Measurements from ENCODE around the gene CEP170. TPM values are rescaled to one million over a fixed set of nuclear protein-coding genes. Genes with fewer than 3 reads are reported as not detected.
"Not testable (repeated sequence)": the region's sequence is repeated elsewhere in the genome, so short reads cannot be mapped to it uniquely, and the experiment has no call there.

Gene CEP170
- total RNA-seq, 1 donor from 2014 or later = 108 TPM

GRCh38 chr1:243118601-243119322 lies 136.3 kb downstream of the CEP170 start:
- not testable (repeated sequence) for H3K9me3 Mint-ChIP-seq (ENCODE audit: low read depth); DNase-seq (ENCODE audit: low spot score); H3K27me3 Mint-ChIP-seq (ENCODE audit: low read depth); H3K4me3 Mint-ChIP-seq (ENCODE audit: unreplicated experiment); H3K27ac Mint-ChIP-seq (ENCODE audit: unreplicated experiment)
- peaks cover 14% of the 10 kb centered on the region for H3K36me3 Mint-ChIP-seq (ENCODE audit: low read depth)
- TF ChIP-seq CTCF (IDR thresholded peaks at IDR 0.05) = peak; percentile 22
- H3K4me1 Mint-ChIP-seq (ENCODE audit: low read depth) = peaks cover 18% of the 10 kb centered on the region

DNA sequence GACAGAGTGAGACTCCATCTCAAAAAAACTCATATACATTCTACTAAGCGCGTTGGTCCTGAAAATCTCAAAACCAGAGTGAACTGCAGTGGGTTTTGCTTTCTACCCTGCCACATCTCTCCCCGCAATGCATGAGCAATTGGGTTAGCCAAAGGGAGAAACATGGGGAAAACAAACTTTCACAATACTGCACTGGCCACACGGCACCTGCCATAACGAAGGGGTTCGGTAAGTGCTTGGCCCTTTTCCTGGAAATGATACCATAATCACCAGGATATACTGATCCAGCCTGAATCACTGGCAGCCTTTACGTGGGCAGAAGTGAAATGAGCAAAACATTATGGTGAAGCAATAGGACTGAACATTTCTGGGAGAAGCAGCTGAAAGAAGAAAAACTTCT lies 138.9 kb downstream of the CEP170 start:
- H3K27ac Mint-ChIP-seq (ENCODE audit: unreplicated experiment); H3K9me3 Mint-ChIP-seq (ENCODE audit: low read depth); H3K36me3 Mint-ChIP-seq (ENCODE audit: low read depth); H3K4me3 Mint-ChIP-seq (ENCODE audit: unreplicated experiment); H3K27me3 Mint-ChIP-seq (ENCODE audit: low read depth); DNase-seq (ENCODE audit: low spot score): not testable (repeated sequence)
- H3K4me1 Mint-ChIP-seq (ENCODE audit: low read depth) = peaks cover 10% of the 10 kb centered on the region

GRCh38 chr1:243114769-243115168 lies 140.3 kb downstream of the CEP170 start:
- not testable (repeated sequence) for H3K4me3 Mint-ChIP-seq (ENCODE audit: unreplicated experiment); H3K27me3 Mint-ChIP-seq (ENCODE audit: low read depth); H3K36me3 Mint-ChIP-seq (ENCODE audit: low read depth); H3K9me3 Mint-ChIP-seq (ENCODE audit: low read depth); H3K27ac Mint-ChIP-seq (ENCODE audit: unreplicated experiment); DNase-seq (ENCODE audit: low spot score)
- H3K4me1 Mint-ChIP-seq (ENCODE audit: low read depth) = peaks cover 10% of the 10 kb centered on the region

DNA sequence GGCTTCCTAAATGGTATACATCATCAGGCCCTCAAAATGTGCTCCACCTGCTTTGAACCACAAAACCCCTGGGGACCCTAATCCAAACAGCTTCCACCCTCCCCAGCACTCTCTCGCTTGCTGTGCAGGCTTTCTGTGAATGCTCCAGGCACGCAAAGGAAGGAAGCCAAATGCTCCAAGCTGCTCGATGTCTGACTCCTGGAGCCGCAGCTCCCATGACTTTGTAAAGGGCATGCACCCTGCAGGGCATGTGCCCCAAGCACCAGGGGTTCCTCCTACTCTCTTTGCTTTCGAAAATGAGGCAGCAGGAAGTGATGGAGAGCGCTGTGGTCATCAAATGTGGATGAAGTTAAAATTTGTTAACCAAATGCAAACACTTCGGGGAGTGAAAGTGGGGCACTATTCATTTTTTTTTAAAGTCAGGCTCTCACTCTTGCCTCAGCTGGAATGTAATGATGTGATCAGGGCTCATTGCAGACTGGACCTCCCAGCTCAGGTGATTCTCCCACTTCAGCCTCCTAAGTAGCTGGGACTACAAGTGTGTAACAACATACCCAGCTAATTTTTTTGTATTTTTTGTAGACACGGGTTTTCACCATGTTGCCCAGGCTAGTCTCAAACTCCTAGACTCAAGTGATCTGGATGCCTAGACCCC lies 140.9 kb downstream of the CEP170 start:
- not testable (repeated sequence) for H3K27me3 Mint-ChIP-seq (ENCODE audit: low read depth); DNase-seq (ENCODE audit: low spot score); H3K36me3 Mint-ChIP-seq (ENCODE audit: low read depth); H3K9me3 Mint-ChIP-seq (ENCODE audit: low read depth)
- Mint-ChIP-seq H3K4me1 (ENCODE audit: low read depth) (peaks cover 10% of the 10 kb centered on the region), H3K4me3 (ENCODE audit: unreplicated experiment) (peak overlapping the region; percentile 44), H3K27ac (ENCODE audit: unreplicated experiment) (peak overlapping the region; percentile 81)

DNA sequence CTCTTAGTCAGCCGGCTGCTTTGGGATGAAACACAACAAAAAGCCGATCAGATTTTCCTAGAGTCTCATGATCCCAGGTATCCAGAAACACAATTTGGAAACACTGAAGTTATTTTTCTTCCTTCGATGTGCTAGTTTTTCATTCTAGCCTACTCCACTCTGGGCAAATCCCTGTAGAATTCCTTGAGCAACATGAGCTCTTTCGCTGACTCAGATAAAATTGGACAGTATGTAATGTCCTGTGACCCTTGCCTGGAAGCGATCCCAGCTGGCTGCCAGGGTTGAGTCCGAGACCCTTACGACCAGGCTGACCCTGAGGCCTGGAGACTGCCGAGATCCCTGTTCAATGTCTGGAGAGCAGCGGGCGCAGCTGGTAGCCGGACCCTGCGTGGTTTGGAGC lies 147.9 kb downstream of the CEP170 start:
- H3K36me3 Mint-ChIP-seq (ENCODE audit: low read depth); H3K27me3 Mint-ChIP-seq (ENCODE audit: low read depth); H3K4me3 Mint-ChIP-seq (ENCODE audit: unreplicated experiment); DNase-seq (ENCODE audit: low spot score); H3K9me3 Mint-ChIP-seq (ENCODE audit: low read depth); H3K27ac Mint-ChIP-seq (ENCODE audit: unreplicated experiment): not testable (repeated sequence)
- H3K4me1 Mint-ChIP-seq (ENCODE audit: low read depth) = peaks cover 27% of the 10 kb centered on the region

GRCh38 chr1:243105652-243106332 lies 149.3 kb downstream of the CEP170 start:
- not testable (repeated sequence) for H3K9me3 Mint-ChIP-seq (ENCODE audit: low read depth); H3K27me3 Mint-ChIP-seq (ENCODE audit: low read depth); H3K36me3 Mint-ChIP-seq (ENCODE audit: low read depth); H3K27ac Mint-ChIP-seq (ENCODE audit: unreplicated experiment); DNase-seq (ENCODE audit: low spot score); H3K4me3 Mint-ChIP-seq (ENCODE audit: unreplicated experiment)
- H3K4me1 Mint-ChIP-seq (ENCODE audit: low read depth) = peaks cover 27% of the 10 kb centered on the region

DNA sequence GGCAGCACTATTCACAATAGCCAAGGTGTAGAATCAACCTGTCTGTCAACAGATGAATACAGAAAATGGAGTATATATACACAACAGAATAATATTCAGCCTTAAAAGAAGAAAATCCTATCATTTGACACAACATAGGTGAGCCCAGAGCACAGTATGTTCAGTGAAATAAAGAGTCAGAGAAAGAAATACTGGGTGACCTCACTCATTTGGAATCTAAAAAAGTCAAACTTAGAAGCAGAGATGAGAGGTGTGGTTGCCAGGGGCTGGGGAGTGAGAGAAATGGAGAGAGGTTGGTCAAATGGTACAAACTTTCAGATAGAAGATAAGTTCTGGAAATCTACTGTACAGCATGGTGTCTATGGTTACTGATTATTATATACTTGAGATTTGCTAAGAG lies 150.0 kb downstream of the CEP170 start:
- Mint-ChIP-seq H3K27ac (ENCODE audit: unreplicated experiment) (peak overlapping the region; percentile 19), H3K4me1 (ENCODE audit: low read depth) (peaks cover 27% of the 10 kb centered on the region)
- H3K9me3 Mint-ChIP-seq (ENCODE audit: low read depth); H3K4me3 Mint-ChIP-seq (ENCODE audit: unreplicated experiment); DNase-seq (ENCODE audit: low spot score); H3K36me3 Mint-ChIP-seq (ENCODE audit: low read depth); H3K27me3 Mint-ChIP-seq (ENCODE audit: low read depth): not testable (repeated sequence)

DNA sequence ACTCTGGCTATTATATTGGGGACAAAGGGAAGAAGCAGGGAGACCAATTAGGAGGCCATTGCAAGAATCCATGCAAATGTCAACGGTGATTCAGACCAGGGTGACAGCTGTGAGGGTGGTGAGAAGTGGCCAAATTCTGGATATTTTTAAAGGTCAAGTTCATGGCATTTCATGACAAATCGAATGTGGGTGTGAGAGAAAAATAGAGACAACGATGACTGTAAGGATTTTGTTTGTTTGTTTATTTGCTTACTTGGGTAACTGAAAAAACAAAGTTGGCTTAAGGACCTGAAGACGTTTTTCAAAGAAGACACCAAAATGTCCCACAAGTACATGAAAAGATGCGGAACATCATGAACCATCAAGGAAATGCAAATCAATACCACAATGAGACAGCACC lies 150.6 kb downstream of the CEP170 start:
- H3K27ac Mint-ChIP-seq (ENCODE audit: unreplicated experiment); H3K9me3 Mint-ChIP-seq (ENCODE audit: low read depth); DNase-seq (ENCODE audit: low spot score); H3K27me3 Mint-ChIP-seq (ENCODE audit: low read depth); H3K4me3 Mint-ChIP-seq (ENCODE audit: unreplicated experiment); H3K36me3 Mint-ChIP-seq (ENCODE audit: low read depth): not testable (repeated sequence)
- H3K4me1 Mint-ChIP-seq (ENCODE audit: low read depth) = peaks cover 27% of the 10 kb centered on the region

GRCh38 chr1:243101551-243102050 lies 153.5 kb downstream of the CEP170 start:
- H3K27me3 Mint-ChIP-seq (ENCODE audit: low read depth); H3K36me3 Mint-ChIP-seq (ENCODE audit: low read depth); DNase-seq (ENCODE audit: low spot score); H3K9me3 Mint-ChIP-seq (ENCODE audit: low read depth); H3K4me3 Mint-ChIP-seq (ENCODE audit: unreplicated experiment); H3K27ac Mint-ChIP-seq (ENCODE audit: unreplicated experiment): not testable (repeated sequence)
- peaks cover 17% of the 10 kb centered on the region for H3K4me1 Mint-ChIP-seq (ENCODE audit: low read depth)

GRCh38 chr1:243087368-243087767 lies 167.7 kb downstream of the CEP170 start:
- DNase-seq (ENCODE audit: low spot score); H3K27me3 Mint-ChIP-seq (ENCODE audit: low read depth); H3K4me3 Mint-ChIP-seq (ENCODE audit: unreplicated experiment); H3K9me3 Mint-ChIP-seq (ENCODE audit: low read depth); H3K27ac Mint-ChIP-seq (ENCODE audit: unreplicated experiment); H3K4me1 Mint-ChIP-seq (ENCODE audit: low read depth); H3K36me3 Mint-ChIP-seq (ENCODE audit: low read depth): not testable (repeated sequence)

Measured in chondrocyte (in vitro differentiated cells).